ENCODE results near the gene CASTOR2.
"Not testable (repeated sequence)": the region's sequence is repeated elsewhere in the genome, so short reads cannot be mapped to it uniquely, and the experiment has no call there.

DNA sequence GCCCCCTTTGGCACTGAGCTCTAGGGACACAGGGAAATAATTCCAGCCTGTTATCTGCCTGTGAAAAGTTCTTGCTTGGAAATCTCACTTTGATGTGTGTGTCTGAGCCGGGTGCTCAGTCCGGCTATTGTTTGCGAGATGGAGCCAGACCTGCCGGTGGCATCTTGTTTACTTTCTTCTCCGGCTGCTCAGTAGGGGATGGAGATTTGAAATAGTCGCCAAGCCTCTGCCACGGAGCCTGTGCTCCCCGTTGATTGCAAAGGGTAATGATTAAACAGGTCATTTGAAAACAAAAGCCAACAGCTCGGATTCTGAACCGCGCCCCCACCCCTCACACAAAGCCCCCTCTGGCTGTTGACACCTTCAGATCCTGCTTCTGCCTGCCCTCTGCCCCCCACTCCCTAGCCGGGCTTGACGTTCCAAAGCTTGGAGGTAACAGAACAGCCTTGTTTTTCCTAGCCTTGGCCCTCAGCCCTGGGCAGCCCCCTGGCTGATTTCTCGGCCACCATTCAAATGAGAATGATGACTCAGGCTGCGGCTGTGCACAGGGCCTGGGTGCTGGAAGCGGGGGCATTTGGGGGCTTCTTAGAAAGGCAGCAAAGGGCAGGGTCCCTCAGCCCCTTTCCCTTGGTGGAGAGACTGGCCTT is 1.8 kb downstream of the CASTOR2 start:
- TF ChIP-seq, protein P1, sequence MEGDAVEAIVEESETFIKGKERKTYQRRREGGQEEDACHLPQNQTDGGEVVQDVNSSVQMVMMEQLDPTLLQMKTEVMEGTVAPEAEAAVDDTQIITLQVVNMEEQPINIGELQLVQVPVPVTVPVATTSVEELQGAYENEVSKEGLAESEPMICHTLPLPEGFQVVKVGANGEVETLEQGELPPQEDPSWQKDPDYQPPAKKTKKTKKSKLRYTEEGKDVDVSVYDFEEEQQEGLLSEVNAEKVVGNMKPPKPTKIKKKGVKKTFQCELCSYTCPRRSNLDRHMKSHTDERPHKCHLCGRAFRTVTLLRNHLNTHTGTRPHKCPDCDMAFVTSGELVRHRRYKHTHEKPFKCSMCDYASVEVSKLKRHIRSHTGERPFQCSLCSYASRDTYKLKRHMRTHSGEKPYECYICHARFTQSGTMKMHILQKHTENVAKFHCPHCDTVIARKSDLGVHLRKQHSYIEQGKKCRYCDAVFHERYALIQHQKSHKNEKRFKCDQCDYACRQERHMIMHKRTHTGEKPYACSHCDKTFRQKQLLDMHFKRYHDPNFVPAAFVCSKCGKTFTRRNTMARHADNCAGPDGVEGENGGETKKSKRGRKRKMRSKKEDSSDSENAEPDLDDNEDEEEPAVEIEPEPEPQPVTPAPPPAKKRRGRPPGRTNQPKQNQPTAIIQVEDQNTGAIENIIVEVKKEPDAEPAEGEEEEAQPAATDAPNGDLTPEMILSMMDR (IDR thresholded peaks at IDR 0.05) = not testable (repeated sequence)
- not testable (repeated sequence) for TF ChIP-seq POLR2A, EP300 (IDR thresholded peaks at IDR 0.05)

All from suprapubic skin (tissue), 3 donors.